Endothelial cell of umbilical vein (primary cell): Measurements from ENCODE around the gene SLC19A1. TPM values are rescaled to one million over a fixed set of nuclear protein-coding genes. Genes with fewer than 3 reads are reported as not detected.

Experiments
- BruUV-seq: library from RNA; stranded (reverse); fragments of 400-500 nt; replicated peaks from 2 replicates; lab custom pipeline; 2021; lab: Mats Ljungman, UMichigan
- CTCF ChIA-PET: fragments of 300-600, 350-600 bp; sonication (Branson Sonifier 250); formaldehyde crosslinking; loops from one replicate; lab custom pipeline; 2021; ENCODE audit warnings: antibody characterized with exemption, inconsistent platforms; lab: Charles Lee
- POLR2A ChIA-PET: fragments of 300-600, 350-600 bp; sonication (Branson Sonifier 250); formaldehyde crosslinking; loops from one replicate; lab custom pipeline; 2021; ENCODE audit warnings: antibody characterized with exemption, inconsistent platforms; lab: Charles Lee
- DNase-seq: peaks from one replicate; pipeline ENCODE4 v3.0.0-alpha.2; 2011; ENCODE audit warnings: low read depth, low spot score
- FAIRE-seq: peaks from 2 replicates; lab custom pipeline; 2011; peaks lifted over from hg19 to GRCh38; lab: Jason Lieb, UNC
- H2AFZ ChIP-seq: 2 replicates; pipeline ENCODE4 v1.6.0; 2012; ENCODE audit warnings: low read depth, low read length, control low read depth, inconsistent platforms
- H3K27ac ChIP-seq: 2 replicates; pipeline ENCODE4 v1.5.1; 2011; ENCODE audit warnings: low read depth, mild to moderate bottlenecking, control low read depth, low read length, moderate library complexity; ENCODE audit not compliant: insufficient read depth
- H3K27me3 ChIP-seq, 2 experiments: 2 replicates each; pipeline versions ENCODE4 v1.6.0 to v1.6.1; 2011; ENCODE audit warnings: low read length in 2 of 2, mixed read lengths in 1 of 2; ENCODE audit not compliant: control insufficient read depth in 2 of 2, insufficient read depth in 2 of 2
- H3K36me3 ChIP-seq, 2 experiments: 2 replicates in 1 of 2; 3 replicates in 1 of 2; pipeline ENCODE4 v1.5.1; 2011; ENCODE audit warnings: low read length in 2 of 2, mild to moderate bottlenecking in 1 of 2, moderate library complexity in 1 of 2; ENCODE audit not compliant: control insufficient read depth in 2 of 2, insufficient read depth in 2 of 2; ENCODE audit errors: extremely low read depth in 1 of 2
- H3K4me1 ChIP-seq: 3 replicates; pipeline ENCODE4 v1.5.1; 2011; ENCODE audit warnings: mild to moderate bottlenecking, low read length; ENCODE audit not compliant: control insufficient read depth, insufficient read depth; ENCODE audit errors: extremely low read depth
- H3K4me2 ChIP-seq: 2 replicates; pipeline ENCODE4 v1.6.1; 2011; ENCODE audit warnings: low read length, control low read depth, mixed read lengths; ENCODE audit not compliant: insufficient read depth
- H3K4me3 ChIP-seq, 3 experiments: fragments of 200-600 bp in 1 of 3; sonication (generic), shearing (Covaris generic) in 1 of 3; replicated peaks in 1 of 3; 2 replicates each; pipeline ENCODE4 v1.5.1; 2011 to 2016; ENCODE audit warnings: control low read depth in 3 of 3, low read length in 3 of 3, mild to moderate bottlenecking in 2 of 3, inconsistent platforms in 1 of 3, low read depth in 1 of 3, moderate library complexity in 1 of 3; ENCODE audit not compliant: insufficient read depth in 1 of 3
- H3K79me2 ChIP-seq: 2 replicates; pipeline ENCODE4 v1.6.0; 2012; ENCODE audit warnings: low read length, inconsistent platforms; ENCODE audit not compliant: control insufficient read depth, insufficient read depth
- H3K9ac ChIP-seq: replicated peaks from 2 replicates; pipeline ENCODE3; 2011; ENCODE audit warnings: low read length, control low read depth; ENCODE audit not compliant: insufficient read depth; ENCODE audit errors: extremely low read depth
- H3K9me1 ChIP-seq: replicated peaks from 3 replicates; pipeline ENCODE4 v1.6.0; 2011; ENCODE audit warnings: mild to moderate bottlenecking, low read length; ENCODE audit not compliant: control insufficient read depth, insufficient read depth; ENCODE audit errors: extremely low read depth
- H3K9me3 ChIP-seq: replicated peaks from 2 replicates; pipeline ENCODE4 v1.5.1; 2012; ENCODE audit warnings: low read length, inconsistent platforms; ENCODE audit not compliant: control insufficient read depth, insufficient read depth
- H4K20me1 ChIP-seq: replicated peaks from 2 replicates; pipeline ENCODE3; 2011; ENCODE audit warnings: mild to moderate bottlenecking, low read length; ENCODE audit not compliant: control insufficient read depth, insufficient read depth; ENCODE audit errors: extremely low read depth
- EZH2 ChIP-seq: IDR thresholded peaks from 2 replicates; pipeline ENCODE4 v1.6.1; 2012; ENCODE audit warnings: borderline replicate concordance, low read depth, mild to moderate bottlenecking, moderate library complexity, low read length, inconsistent platforms; ENCODE audit not compliant: severe bottlenecking
- FOS ChIP-seq: IDR thresholded peaks from 2 replicates; pipeline ENCODE4 v1.6.1; 2011; ENCODE audit warnings: mild to moderate bottlenecking, low read length, moderate library complexity, borderline replicate concordance; ENCODE audit not compliant: insufficient read depth
- GATA2 ChIP-seq: IDR thresholded peaks from 2 replicates; pipeline ENCODE4 v1.7.0; 2011; ENCODE audit warnings: low read depth, mild to moderate bottlenecking, moderate library complexity, mixed read lengths, low read length; ENCODE audit not compliant: insufficient read length, insufficient read depth
- JUN ChIP-seq: IDR thresholded peaks from 2 replicates; pipeline ENCODE4 v1.6.1; 2011; ENCODE audit warnings: borderline replicate concordance, low read depth; ENCODE audit not compliant: insufficient read length, insufficient read depth
- MAX ChIP-seq: IDR thresholded peaks from 2 replicates; pipeline ENCODE4 v1.6.1; 2011; ENCODE audit not compliant: insufficient read depth, insufficient read length
- MYC ChIP-seq: IDR thresholded peaks from one replicate; pipeline ENCODE4 v1.6.1; 2011; ENCODE audit warnings: mild to moderate bottlenecking, low read depth, low read length
- POLR2A ChIP-seq: IDR thresholded peaks from 2 replicates; pipeline ENCODE4 v1.6.1; 2012; ENCODE audit warnings: low read depth, mild to moderate bottlenecking, control low read depth, low read length
- POLR2AphosphoS5 ChIP-seq: IDR thresholded peaks from 2 replicates; pipeline ENCODE4 v1.6.1; 2012; ENCODE audit warnings: low read depth, mild to moderate bottlenecking, control low read depth, low read length, moderate library complexity; ENCODE audit not compliant: insufficient read depth
- dilution Hi-C: fragments of 300-500 bp; cut with MboI; formaldehyde crosslinking; loops from one replicate; pipeline ENCODE4 v1.15.0; 2019; ENCODE audit warnings: low sequenced_read_pairs; ENCODE audit not compliant: extremely low pct_ligation_motif_present
- intact Hi-C: fragments of 100-400 bp; cut with micrococcal nuclease; formaldehyde crosslinking; loops from one replicate; pipeline ENCODE4 v1.10.0; 2022
- polyA plus RNA-seq, 4 experiments: library from polyadenylated mRNA; depleted of rRNA in 3 of 4; stranded (reverse) in 3 of 4; unstranded in 1 of 4; fragments of >200 nt; gene quantifications; 2 replicates each; pipeline versions ENCODE4 v1.2.1 to v1.2.3, GENCODE V29; 2011 to 2012; ENCODE audit warnings: missing spikeins in 1 of 4
- total RNA-seq: library from RNA; stranded (reverse); gene quantifications from 2 replicates; pipeline ENCODE4 v1.2.3, GENCODE V29; 2021
- TF ChIP-seq, protein P1 (sequence below), 2 donors: IDR thresholded peaks; 1 replicate in 1 of 2; 2 replicates in 1 of 2; pipeline ENCODE4 v1.5.1; 2011; ENCODE audit warnings: low read length in 2 of 2, mild to moderate bottlenecking in 2 of 2, moderate library complexity in 2 of 2, control low read depth in 1 of 2, inconsistent platforms in 1 of 2, low read depth in 1 of 2; ENCODE audit not compliant: insufficient read depth in 1 of 2; ENCODE audit errors: extremely low read depth in 1 of 2

SLC19A1 gene
- total and polyA plus RNA-seq, 2 donors (not counting 3 experiments of a cell fraction or from before 2014, with no cell fraction given) = 36.3 to 54.6 TPM

DNA sequence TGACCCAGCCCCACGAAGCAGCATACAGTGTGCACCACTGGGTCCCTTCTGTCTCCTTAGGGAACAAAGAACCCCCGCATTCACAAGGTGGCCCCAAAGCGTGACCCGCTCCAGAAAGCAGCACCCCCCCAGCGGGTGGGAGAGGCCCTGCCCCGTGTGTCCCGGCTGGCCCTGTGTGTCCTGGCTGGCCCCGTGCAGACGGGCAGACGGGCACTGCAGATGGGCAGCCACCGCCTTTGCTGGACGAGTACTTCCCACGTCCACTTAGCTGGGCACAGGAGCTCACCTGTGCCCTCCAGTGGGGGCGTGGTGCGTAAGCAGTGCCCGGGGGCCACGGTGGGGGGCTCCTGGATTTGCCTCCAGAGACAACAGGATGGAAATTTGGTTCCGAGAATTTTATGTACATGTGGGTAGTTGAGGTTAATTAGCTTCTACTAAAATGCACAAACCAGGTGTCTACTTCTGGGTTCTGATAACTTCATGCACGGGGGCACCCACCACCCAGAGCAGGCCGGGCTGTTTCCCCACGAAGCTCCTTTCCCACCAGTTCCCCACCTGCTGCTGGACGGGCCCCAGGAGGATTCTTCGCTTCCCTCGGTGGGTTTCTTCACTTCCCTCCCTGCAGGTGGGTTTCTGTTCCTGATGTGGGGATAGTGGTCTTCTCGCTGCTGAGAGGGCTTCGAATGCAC lies 33.2 kb upstream of the SLC19A1 start:
- Histone ChIP-seq H4K20me1 (no peaks in the 10 kb centered on the region), H3K79me2 (no peaks in the 10 kb centered on the region), H2AFZ (no peak overlapping the region), H3K4me1 (no peaks in the 10 kb centered on the region), H3K27me3 (peaks cover 0 to 2% of the 10 kb centered on the region in 2 experiments), H3K4me3 (no peak overlapping the region), H3K4me2 (no peak overlapping the region), H3K36me3 (no peaks in the 10 kb centered on the region), H3K9me1 (no peaks in the 10 kb centered on the region), H3K9me3 (no peaks in the 10 kb centered on the region), H3K9ac (no peak overlapping the region), H3K27ac (no peak overlapping the region)
- TF ChIP-seq GATA2 (no peak), EZH2 (no peak), MYC (no peak), JUN (no peak), FOS (no peak), POLR2A (no peak), MAX (no peak), POLR2AphosphoS5 (no peak)
- TF ChIP-seq, protein P1, sequence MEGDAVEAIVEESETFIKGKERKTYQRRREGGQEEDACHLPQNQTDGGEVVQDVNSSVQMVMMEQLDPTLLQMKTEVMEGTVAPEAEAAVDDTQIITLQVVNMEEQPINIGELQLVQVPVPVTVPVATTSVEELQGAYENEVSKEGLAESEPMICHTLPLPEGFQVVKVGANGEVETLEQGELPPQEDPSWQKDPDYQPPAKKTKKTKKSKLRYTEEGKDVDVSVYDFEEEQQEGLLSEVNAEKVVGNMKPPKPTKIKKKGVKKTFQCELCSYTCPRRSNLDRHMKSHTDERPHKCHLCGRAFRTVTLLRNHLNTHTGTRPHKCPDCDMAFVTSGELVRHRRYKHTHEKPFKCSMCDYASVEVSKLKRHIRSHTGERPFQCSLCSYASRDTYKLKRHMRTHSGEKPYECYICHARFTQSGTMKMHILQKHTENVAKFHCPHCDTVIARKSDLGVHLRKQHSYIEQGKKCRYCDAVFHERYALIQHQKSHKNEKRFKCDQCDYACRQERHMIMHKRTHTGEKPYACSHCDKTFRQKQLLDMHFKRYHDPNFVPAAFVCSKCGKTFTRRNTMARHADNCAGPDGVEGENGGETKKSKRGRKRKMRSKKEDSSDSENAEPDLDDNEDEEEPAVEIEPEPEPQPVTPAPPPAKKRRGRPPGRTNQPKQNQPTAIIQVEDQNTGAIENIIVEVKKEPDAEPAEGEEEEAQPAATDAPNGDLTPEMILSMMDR (IDR thresholded peaks at IDR 0.05; ENCODE audit: extremely low read depth in 1 of 2, insufficient read depth in 1 of 2, low read depth in 1 of 2, low read length in 2 of 2) = no peak
- intact Hi-C loops (no loop called here), dilution Hi-C loops (no loop called here)
- DNase-seq (no peak), FAIRE-seq (no peak)
- ChIA-PET CTCF (interaction anchor here (1.4 to 4.0 kb wide), 2 partner anchors 17 to 19 kb away, joined by 4 to 13 read pairs; no protein-coding TSS in a partner anchor), POLR2A (no interaction called here)
- no TSS peak for BruUV-seq
